ENCODE results near the gene CCDC17.

- TF ChIP-seq POLR2A (IDR thresholded peaks at IDR 0.05) = no peak
- TF ChIP-seq CTCF (IDR thresholded peaks at IDR 0.05) = no peak
Measured at GRCh38 chr1:45615885-45616284, 8.0 kb downstream of the CCDC17 start.

Measured in testis (tissue), 2 donors.